HPDE6-E6E7 (cell line): Measurements from ENCODE around the gene NDUFS6.

Experiments used
- DNase-seq: peaks from one replicate; pipeline ENCODE4 v3.0.0; 2011; ENCODE audit warnings: missing footprints; ENCODE audit errors: extremely low spot score

The NDUFS6 gene

GRCh38 chr5:1765141-1765879, 35.9 kb upstream of the NDUFS6 start:
- DNase-seq, result no peak

DNA sequence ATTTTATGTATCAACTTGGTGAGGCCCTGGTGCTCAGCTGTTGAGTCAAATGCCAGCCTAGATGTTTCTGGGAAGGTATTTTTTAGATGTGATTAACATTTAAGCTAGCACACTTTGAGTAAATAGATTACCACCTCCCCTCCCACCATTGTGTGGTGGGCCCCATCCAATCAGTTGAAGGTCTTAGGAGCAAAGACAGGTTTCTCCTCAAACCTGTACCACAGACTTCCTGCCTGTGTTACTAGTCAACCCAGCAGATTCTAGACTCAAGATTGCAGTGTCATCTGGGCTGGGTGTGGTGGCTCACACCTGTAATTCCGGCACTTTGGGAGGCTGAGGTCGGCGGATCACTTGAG, 35.3 kb upstream of the NDUFS6 start:
- DNase-seq, result no peak

GRCh38 chr5:1767524-1768282, 33.5 kb upstream of the NDUFS6 start:
- no peak for DNase-seq

- DNase-seq, result no peak
Observed at GRCh38 chr5:1768283-1769000, 32.8 kb upstream of the NDUFS6 start.

- no peak for DNase-seq
Observed at GRCh38 chr5:1769017-1769640, 32.1 kb upstream of the NDUFS6 start.

- no peak for DNase-seq
Observed at GRCh38 chr5:1769752-1770442, 31.3 kb upstream of the NDUFS6 start.

DNA sequence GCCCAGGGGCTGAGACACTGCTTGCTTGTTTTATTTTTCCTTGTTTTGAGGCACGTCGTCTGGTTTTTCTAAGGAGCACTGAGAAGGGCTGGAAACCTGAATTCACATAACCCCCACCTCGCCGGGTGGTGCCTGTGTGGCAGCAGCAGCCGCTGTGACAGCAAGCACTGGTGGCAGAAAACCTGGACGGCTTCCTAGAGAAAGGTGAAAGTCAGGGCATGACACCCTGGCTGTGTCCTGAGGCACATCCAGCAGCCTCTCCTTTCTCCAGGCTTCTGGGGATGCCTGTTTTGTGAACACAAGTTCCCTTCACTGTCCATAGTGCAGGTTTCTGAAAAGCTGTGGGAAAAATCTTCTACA, 30.8 kb upstream of the NDUFS6 start:
- DNase-seq, result no peak

DNA sequence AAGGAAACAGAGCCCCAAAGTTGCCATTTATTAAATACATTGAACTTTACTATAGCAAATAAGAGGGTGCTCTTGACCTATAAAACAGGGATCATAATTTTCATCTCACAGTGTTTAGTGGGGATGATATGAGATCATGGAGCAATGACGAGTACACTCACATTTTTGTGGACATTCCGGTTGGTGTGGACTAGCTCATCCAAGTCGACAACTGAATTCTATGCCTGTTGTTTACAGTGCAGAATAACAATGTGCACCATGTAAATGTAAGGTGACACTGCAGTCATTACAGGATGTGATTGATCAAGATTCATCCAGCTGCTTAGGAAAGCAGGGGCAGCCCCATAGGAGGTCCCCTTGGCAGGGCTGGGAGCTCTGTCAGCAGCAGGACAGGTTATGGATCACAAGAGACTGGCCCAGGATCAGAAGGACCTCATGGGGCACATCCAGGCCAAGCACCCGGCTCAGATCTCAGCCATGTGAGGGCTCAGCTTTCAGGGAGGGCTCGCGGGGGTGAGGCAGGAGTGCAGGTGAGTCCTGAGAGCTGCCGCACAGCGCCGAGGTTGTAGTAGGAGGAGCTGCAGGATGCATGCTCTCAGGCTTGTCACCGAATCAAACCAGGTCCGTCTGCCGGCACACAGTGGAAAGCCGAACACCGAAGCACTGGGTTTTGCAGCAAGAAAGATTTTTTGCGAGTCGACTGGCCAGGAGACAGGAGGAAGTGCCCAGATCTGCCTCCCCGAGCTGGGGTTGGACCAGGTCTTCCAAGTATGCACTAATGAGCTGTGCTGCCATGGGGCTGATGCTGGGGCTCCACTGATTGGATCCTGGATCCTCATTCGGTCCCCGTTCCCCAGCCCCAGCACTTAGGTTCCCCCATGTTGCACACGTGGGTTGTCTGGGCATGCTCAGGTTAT, 29.8 kb upstream of the NDUFS6 start:
- no peak for DNase-seq

- no peak for DNase-seq
Observed at GRCh38 chr5:1772634-1773033, 28.6 kb upstream of the NDUFS6 start.

DNA sequence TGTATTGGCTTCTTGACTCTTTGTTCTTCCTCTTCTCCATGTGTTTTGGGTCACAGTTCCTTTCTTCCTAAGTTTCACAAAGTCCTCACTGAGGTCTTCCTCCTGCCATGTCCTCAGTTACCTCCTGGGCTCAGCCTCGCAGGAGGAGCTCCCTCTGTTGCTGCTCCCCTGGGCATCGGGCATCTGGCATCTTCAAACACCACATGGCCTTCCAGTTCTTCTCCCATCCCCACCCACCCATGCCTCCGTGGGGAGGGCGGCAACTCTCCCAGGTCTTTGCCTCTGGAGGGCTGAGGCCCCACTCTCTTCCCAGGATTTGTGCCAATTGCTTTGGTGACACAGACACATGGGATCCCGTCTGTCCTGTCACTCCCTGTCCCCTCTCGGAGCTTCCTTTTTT, 24.4 kb upstream of the NDUFS6 start:
- no peak for DNase-seq

- DNase-seq, result no peak
Observed at GRCh38 chr5:1777281-1778137, 23.7 kb upstream of the NDUFS6 start.

GRCh38 chr5:1778138-1779020, 22.8 kb upstream of the NDUFS6 start:
- no peak for DNase-seq

DNA sequence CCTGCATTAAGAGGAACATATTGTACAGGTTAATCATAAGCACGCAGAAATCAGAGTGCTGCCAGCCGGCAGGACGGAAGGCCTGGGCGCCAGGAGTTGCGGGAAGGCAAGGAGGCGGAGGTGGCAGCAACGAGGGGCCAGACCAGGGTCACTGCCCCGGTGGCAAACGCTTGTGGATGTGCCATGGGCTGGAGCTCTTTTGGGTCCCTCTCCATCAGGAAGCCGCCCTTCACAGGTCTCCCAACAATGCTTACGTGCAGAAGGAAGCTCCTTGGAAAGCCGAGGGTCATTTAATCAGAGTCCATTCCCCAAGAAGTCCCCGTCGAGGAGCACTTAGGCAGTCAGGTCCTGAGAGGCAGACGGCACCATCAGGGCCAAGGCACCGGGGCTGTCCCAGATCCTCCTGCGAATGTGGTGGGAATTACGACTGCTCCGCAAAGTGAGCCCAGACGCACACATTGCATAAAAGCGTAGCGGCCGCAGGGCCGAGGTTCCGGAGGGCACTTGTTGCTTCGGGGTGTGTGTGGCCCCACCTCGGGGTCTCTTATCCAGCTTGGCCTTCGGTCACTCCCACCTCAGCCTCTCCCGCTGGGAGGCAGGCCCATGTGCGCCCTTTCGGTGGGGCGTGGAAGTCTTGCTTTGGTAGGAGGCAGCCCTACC, 22.1 kb upstream of the NDUFS6 start:
- no peak for DNase-seq

- DNase-seq, result no peak
Observed at GRCh38 chr5:1779782-1780613, 21.2 kb upstream of the NDUFS6 start.

DNA sequence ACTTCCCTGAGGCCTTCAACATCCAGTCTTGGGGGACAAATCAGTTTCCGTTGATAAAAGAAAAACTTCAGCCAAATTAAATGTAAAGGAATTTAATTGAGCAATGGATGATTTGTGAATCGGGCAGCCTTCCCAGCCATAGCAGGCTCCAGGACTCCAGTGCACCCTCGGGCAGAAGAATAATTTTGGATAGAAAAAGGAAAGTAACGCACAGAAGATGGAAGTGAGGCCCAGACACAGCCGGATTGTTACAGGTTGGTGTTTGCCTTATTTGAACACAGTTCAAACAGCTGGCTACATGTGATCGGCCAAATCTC, 20.6 kb upstream of the NDUFS6 start:
- no peak for DNase-seq

DNA sequence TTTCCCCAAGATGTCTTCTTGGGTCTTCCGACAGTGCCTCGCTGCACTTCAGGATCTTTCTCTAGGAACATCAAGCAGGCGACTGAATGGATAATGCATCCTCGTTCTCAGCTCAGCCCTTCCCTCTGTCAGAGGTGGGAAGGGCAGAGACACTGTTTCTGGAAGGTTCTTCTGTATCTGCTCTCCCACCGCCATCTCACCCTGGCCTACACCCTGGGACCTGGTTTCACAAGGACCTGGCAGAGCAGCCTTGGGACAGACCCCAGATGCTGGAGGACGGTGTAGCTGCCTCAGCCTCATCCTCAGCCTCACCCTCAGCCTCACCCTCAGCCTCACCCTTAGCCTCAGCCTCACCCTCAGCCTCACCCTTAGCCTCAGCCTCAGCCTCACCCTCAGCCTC, 20.1 kb upstream of the NDUFS6 start:
- no peak for DNase-seq

DNA sequence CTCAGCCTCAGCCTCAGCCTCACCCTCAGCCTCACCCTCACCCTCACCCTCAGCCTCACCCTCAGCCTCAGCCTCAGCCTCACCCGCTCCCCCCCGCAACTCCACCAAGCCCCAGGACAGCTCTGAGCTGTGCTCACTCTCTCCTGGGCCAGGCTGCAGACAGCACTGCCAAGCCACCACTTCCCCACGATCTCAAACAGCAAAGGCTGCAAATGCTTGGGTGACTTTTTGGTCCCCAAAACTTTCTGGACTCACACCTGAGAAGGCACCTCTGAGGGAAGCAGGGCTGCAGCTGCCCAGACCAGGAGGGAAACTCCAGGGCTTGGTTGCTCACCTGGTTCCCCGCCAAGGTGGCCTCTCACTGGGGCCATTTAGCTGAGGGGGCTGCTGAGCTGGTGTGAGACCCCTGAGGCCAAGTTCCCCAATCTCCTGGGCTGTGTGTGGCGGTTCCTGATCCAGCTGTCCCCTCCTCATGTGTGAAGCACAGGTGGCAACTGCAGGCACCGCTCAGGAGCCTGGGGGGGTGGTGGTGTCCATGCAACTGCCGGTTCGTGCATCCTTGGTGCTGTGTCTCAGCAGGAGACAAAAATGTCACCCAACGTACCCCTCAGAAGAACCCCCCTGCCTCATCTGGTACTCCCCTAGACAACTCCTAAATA, 19.4 kb upstream of the NDUFS6 start:
- DNase-seq, result no peak
